GM21576 (cell line): Measurements from ENCODE around the gene GALNTL6.
"Not testable (repeated sequence)": the region's sequence is repeated elsewhere in the genome, so short reads cannot be mapped to it uniquely, and the experiment has no call there.

Source experiments
- ATAC-seq: cut with Tn5 transposase; IDR thresholded peaks from one replicate; pipeline ENCODE4 v1.9.1; 2021; ENCODE audit warnings: mild to moderate bottlenecking, moderate library complexity; ENCODE audit not compliant: unreplicated experiment

The GALNTL6 gene

GRCh38 chr4:173039617-173040577 is 1226.7 kb downstream of the GALNTL6 start:
- no peak for ATAC-seq

GRCh38 chr4:173041482-173041881 is 1228.3 kb downstream of the GALNTL6 start:
- ATAC-seq = no peak

- ATAC-seq = not testable (repeated sequence)
Observed at GRCh38 chr4:173042139-173042538, 1228.9 kb downstream of the GALNTL6 start.

GRCh38 chr4:173044340-173044739 is 1231.1 kb downstream of the GALNTL6 start:
- ATAC-seq = no peak

- no peak for ATAC-seq
Observed at GRCh38 chr4:173045571-173045970, 1232.4 kb downstream of the GALNTL6 start.

- ATAC-seq = no peak
Observed at GRCh38 chr4:173046144-173046543, 1232.9 kb downstream of the GALNTL6 start.

DNA sequence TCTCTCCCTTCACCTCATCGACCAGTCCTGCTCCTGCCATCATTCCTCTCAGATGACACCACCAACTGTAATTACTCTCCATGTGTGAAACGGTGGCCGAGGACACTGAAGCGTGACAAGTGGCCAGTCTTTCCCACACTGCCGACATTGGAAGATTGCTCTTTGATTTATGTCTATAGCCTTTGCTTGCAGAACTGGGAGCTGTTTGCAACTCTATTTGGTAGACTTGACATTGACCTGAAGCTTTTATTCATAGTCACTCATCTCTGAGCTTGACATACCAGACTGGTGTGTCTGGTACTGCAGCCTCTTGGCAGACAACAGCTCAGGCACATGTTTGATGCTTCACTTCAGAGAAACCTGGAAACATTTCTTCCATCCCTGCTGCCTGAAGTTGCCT is 1233.6 kb downstream of the GALNTL6 start:
- ATAC-seq = no peak

DNA sequence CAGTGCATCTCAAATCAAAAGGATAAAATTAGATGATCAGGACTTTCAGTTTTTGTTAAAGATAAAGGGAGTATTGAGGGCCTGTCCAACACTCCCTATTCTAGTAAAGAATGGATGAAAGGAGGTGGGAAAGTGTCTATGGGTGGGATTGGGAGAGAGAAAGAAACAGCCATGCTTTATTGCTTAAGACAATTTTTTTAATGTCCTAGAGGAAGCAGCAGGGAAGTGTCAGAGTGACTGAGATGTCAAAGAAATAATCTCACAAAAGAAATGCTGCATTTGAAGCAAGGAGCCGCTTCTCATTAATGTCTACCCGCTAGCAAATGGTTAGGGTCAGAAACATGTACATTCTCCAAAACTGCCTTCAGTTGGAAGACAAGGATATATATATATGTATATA is 1238.0 kb downstream of the GALNTL6 start:
- ATAC-seq = no peak

DNA sequence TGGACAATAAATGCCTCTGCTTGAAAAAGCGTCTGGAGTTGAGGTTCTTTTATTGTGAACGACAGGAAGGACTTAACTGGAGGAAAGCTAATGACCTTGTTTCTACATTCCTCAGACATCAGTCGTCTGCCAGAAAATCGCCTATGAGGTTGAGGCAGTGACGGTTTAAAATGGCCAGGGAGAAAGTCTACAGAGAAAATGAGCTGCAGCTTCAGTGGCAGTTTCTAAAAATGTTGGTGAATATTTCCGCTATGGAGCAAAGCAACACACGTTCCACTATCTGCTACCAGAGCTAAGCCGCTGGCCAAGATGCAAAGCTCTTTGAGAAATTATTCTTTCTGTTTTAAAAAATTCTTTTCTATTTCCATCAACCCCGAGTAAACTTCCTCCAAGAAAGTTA is 1238.5 kb downstream of the GALNTL6 start:
- ATAC-seq = no peak

GRCh38 chr4:173052439-173052838 is 1239.2 kb downstream of the GALNTL6 start:
- no peak for ATAC-seq

DNA sequence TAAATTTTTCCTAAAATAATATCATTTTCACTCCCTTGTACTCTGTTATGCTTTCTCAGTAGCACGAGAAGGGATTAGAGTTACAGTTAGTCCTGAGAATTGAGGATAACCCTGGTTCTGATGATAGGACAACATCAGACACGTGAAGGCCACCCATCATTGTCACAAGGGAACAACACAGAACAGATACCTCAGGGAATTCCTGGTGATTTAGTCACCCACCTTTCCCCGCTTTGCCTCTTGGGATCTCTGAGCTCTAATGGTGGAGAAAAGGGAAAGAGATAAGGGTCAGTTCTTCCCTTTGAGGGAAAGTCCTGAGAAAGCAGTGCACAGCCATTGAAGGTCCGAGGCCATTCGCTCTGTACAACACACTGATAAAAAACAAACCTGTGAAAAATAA is 1243.1 kb downstream of the GALNTL6 start:
- no peak for ATAC-seq

DNA sequence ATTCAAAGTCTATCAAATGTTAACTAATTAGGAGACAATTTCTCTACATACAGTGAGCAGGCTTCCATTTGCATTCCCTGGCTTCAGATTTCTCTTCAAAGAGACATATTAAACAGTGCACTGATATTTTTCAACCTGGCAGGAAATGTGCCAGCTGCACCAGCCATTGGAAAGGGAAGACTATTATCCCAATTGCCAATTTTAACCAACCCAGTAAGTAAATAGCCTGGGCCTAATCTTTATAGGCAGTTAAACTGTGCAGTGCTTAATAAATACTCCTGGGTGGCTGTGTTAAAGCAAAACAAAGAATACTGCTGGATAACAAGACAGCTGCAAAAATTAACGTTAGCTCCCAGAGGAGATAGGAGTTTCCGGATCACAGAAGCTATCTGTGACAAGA is 1243.5 kb downstream of the GALNTL6 start:
- ATAC-seq = no peak

DNA sequence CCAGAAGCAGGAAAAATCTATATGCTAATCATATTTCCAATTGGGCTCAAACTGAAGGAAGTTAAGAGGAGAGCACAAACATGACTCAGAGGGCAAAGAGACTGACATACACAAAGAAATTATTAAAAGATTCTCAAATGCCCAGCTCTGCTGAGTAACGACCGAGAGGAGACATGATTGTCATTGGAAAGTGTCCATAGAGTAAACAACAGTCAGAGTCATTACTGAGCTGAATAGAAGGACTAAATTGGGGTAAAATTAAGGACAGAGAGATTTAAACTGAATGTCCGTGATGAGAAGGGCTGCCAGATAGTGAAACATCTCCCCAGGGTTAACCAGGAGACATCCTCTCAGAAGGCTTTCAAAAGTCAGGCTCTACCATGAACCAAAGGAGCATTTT is 1244.2 kb downstream of the GALNTL6 start:
- no peak for ATAC-seq

DNA sequence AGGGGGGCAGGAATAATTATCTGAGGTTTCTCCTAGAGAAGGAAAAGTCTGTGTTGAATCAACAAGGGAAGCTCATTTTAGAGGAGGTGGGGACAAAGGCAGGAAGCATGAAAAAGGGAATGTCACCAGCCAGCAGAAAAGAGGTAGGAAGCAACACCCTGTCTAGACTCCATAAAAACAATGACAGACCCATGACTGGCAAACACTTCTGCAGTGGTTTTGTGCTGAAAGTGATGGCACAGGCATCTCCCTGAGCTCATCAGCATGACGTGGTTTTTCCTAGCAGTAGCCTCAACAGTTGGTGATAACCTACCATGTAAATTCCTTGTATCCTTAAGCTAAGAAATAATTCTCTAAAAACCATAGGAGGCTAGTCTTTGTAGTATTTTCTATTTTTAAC is 1244.7 kb downstream of the GALNTL6 start:
- no peak for ATAC-seq

- ATAC-seq = no peak
Observed at GRCh38 chr4:173061160-173061559, 1248.0 kb downstream of the GALNTL6 start.

DNA sequence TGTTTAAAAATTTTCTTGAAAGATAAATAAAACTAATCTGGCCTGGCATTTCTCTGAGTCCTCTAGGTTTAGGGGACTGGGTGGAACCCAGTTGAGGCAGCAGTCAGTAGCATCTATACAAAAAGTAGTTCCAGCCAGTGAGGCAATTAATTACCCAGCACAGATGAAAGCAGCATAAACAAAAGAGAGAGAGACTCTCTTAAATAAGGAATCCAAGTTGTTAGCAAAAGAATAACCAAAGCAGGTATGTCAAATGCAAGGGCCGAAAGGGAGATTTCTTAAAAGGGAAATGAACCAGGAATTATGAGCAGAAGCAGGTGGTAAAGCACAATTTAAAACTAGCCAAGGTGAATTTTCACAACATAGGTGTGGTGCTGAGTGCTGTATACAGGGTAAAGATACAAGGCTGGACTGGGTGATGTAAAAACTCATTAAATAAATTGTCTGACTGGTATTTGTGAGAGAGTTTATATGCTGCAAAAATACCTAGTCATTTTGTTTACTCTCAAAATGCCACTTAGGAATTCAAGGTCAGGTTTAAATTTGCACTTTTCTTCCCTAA is 1260.8 kb downstream of the GALNTL6 start:
- no peak for ATAC-seq

DNA sequence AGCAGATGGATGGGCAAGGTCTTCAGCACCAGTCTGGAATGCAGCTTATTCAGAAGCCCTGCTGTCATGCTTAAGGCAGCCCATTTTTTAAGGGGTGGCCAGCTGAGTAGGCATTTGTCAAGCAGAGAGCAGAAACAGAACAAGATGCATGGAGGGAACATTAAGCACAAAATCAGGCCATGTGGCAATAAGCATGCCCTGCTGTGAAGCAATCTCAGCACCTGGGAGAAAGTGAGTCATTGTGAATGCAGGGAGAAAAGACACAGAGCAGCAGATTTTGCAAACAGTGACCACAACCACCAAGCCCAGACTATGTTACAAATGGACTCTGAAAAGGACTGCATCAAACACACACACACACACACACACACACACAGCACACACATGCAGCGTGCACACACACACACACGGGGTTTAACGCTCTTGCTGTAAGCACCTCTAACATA is 1261.3 kb downstream of the GALNTL6 start:
- ATAC-seq = no peak

- ATAC-seq = no peak
Observed at GRCh38 chr4:173076903-173077634, 1263.9 kb downstream of the GALNTL6 start.

DNA sequence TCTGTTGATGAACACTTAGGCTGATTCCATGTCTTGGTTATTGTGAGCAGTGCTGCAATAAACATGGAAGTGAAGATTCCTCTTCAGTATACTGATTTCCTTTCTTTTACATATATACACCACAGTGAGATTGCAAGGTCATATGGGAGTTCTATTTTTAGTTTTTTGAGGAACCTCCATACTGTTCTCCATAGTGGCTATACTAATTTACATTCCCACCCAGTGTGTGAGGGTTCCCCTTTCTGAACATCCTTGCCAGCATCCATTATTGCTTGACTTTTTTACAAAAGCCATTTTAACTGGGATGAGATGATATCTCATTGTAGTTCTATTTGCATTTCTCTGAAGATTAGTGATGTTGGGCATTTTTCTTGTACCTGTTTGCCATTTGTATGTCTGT is 1274.9 kb downstream of the GALNTL6 start:
- ATAC-seq = no peak
